Parietal lobe (tissue), 2 donors: ENCODE data around the gene ABCA7. TPM values are rescaled to one million over a fixed set of nuclear protein-coding genes. Genes with fewer than 3 reads are reported as not detected.

Experiments
- small RNA-seq: library from RNA; depleted of rRNA; stranded (forward); fragments of <200 nt; gene quantifications from one replicate; pipeline ENCODE3, GENCODE V24; 2014; ENCODE audit warnings: low replicate concordance
- total RNA-seq: library from RNA; depleted of rRNA; stranded (reverse); fragments of >200 nt; gene quantifications from one replicate; pipeline ENCODE4 v1.2.3, GENCODE V29; 2014

Gene ABCA7, protein sequence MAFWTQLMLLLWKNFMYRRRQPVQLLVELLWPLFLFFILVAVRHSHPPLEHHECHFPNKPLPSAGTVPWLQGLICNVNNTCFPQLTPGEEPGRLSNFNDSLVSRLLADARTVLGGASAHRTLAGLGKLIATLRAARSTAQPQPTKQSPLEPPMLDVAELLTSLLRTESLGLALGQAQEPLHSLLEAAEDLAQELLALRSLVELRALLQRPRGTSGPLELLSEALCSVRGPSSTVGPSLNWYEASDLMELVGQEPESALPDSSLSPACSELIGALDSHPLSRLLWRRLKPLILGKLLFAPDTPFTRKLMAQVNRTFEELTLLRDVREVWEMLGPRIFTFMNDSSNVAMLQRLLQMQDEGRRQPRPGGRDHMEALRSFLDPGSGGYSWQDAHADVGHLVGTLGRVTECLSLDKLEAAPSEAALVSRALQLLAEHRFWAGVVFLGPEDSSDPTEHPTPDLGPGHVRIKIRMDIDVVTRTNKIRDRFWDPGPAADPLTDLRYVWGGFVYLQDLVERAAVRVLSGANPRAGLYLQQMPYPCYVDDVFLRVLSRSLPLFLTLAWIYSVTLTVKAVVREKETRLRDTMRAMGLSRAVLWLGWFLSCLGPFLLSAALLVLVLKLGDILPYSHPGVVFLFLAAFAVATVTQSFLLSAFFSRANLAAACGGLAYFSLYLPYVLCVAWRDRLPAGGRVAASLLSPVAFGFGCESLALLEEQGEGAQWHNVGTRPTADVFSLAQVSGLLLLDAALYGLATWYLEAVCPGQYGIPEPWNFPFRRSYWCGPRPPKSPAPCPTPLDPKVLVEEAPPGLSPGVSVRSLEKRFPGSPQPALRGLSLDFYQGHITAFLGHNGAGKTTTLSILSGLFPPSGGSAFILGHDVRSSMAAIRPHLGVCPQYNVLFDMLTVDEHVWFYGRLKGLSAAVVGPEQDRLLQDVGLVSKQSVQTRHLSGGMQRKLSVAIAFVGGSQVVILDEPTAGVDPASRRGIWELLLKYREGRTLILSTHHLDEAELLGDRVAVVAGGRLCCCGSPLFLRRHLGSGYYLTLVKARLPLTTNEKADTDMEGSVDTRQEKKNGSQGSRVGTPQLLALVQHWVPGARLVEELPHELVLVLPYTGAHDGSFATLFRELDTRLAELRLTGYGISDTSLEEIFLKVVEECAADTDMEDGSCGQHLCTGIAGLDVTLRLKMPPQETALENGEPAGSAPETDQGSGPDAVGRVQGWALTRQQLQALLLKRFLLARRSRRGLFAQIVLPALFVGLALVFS (N-terminal part only)
- 4.4 TPM for total RNA-seq

GRCh38 chr19:1039646-1040475 lies at the start of gene ABCA7:
Gene ABCA7, plus strand, starts transcription at chr19:1040107. Its CDS starts 1,255 bp downstream, at chr19:1041362.

GRCh38 chr19:1000095-1000494 lies 39.8 kb upstream of the ABCA7 start, which contains the start of gene GRIN3B:
Gene GRIN3B, plus strand, starts transcription at chr19:1000419. Its CDS starts 19 bp downstream, at chr19:1000438.

GRCh38 chr19:1020868-1021425 lies 19.0 kb upstream of the ABCA7 start, which contains the start of gene TMEM259:
Gene TMEM259, minus strand, starts transcription at chr19:1021123. Its CDS starts 127 bp downstream, at chr19:1020996.

DNA sequence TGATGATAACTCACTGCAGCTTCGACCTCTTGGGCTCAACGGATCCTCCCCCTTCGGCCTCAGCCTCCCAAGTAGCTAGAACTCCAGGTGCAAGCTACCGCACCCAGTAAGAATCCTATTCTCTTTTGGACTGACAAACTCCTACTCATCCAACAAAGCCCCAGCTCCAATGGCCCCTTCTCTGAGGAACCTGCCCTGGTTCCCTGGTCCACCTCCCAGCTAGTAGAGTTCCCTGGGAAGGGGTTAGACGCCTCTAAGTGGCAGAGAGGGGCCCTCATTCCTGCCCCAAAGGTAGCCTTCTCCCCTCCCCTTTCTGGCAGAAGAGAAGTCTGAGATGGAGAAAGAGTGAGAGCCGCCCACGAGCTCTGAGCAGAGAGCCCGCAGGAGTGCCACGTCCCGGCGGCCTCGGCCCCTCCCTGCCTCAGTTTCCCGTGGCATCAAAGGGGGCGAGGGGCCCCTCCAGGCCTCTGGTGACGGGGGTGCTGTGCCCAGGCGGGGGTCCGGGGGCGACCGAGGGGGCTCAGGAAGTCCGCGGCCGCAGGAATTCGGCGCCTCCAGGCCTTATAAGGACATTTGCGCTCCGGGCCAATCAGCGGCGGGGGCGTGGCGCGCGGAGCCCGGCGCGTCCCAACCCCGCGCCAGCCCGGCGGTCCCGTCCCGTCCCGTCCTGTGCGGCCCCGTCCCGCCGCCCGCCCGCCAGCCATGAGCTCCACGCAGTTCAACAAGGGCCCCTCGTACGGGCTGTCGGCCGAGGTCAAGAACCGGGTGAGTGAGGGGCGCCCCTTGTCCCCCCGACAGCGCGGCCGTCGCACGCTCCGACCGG lies 13.7 kb upstream of the ABCA7 start, which contains the start of gene CNN2:
TSS of gene CNN2 (plus strand) at position 649 of the 823 bp plus-strand sequence. CDS start at position 703, 54 bp downstream.

GRCh38 chr19:1066748-1067340 lies 26.9 kb downstream of the ABCA7 start, which contains the start of gene ARHGAP45:
Gene ARHGAP45, plus strand, starts transcription at chr19:1067167. Its CDS starts 239 bp downstream, at chr19:1067406.

DNA sequence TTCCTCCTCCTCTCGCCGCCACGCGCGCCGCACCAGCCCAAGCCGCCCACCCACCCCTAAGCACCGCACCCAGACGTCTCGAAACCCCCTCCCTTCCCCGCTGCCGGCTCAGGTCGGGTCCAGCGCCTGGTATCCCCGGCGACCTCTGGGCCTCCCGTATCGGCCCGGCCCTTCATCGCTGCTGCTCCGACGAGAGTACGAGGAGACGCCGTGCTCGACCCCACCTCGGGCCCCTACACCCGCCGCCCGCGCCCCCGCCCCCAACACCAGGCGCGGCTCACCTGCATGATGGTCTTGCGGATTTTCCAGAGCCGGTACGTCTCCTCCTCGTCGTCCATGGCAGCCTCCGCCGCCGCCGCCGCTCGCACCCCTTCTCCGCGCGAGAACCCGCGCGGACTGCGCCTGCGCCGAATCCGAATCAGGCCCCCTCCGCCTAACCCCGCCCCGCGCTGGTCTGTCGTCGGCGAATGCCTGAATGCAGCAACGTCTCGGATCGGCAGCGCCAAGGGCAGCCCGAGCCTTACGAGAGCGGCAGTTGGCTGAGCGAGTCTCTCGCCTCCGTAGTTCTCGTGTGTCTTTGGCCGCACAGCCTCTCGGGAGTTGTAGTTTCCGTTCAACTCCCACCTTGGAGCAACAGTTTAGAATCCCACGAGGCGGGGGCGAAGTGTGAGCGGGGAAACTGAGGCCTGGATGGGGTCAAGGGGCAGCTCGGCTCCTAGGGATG lies 55.2 kb downstream of the ABCA7 start, which contains the start of gene POLR2E:
TSS of gene POLR2E (minus strand) at position 398 of the 724 bp plus-strand sequence. CDS start at position 338, 60 bp downstream.

DNA sequence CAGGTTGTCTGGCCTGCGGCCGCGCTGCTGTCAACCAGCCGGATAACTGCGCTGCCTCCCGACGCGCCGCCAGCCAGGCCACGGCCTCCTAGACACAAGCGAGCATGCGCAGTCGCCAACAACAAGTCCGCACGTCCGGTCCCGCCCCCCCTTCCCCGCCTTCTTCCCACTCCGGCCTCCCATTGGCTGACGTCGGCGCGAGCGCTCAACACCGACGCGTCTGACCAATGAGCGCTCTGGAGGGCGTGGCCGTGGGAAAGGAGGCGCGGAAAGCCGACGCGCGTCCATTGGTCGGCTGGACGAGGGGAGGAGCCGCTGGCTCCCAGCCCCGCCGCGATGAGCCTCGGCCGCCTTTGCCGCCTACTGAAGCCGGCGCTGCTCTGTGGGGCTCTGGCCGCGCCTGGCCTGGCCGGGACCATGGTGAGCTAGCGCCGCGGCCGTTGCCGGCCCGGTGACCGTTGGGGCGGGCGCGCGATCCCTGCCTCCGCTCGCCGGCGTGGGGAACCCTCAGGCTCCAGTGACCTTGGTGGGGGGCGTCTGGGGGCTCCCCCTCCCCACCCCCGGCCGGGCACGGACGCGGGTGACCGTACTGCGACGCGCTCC lies 63.9 kb downstream of the ABCA7 start, which contains the start of gene GPX4:
TSS of gene GPX4 (plus strand) at position 287 of the 603 bp plus-strand sequence. CDS start at position 337, 50 bp downstream.

Small RNAs within 50 kb of the gene (small RNA-seq; reads per million reads assigned to genes)
- gene RNU6-2, result not detected

Other genes with a start within 250 kb of the ABCA7 start
- gene PTBP1, start 242.7 kb upstream of the ABCA7 start, total RNA-seq, result 60.7 TPM
- 98.3 TPM for gene PLPPR3, start 218.2 kb upstream of the ABCA7 start, total RNA-seq
- gene AZU1, start 212.3 kb upstream of the ABCA7 start, total RNA-seq, result 0.94 TPM
- 0.94 TPM for gene PRTN3, start 199.1 kb upstream of the ABCA7 start, total RNA-seq
- gene ELANE, start 187.8 kb upstream of the ABCA7 start, total RNA-seq, result not detected
- gene CFD, start 180.4 kb upstream of the ABCA7 start, total RNA-seq, result 0.31 TPM
- gene MED16, start 146.9 kb upstream of the ABCA7 start, total RNA-seq, result 35.4 TPM
- not detected for gene RNU6-9, start 146.6 kb upstream of the ABCA7 start, total RNA-seq
- gene R3HDM4, start 126.9 kb upstream of the ABCA7 start, total RNA-seq, result 29.1 TPM
- gene KISS1R, start 122.8 kb upstream of the ABCA7 start, total RNA-seq, result not detected
- gene ARID3A, start 114.1 kb upstream of the ABCA7 start, total RNA-seq, result 11.3 TPM
- 36.0 TPM for gene WDR18, start 55.8 kb upstream of the ABCA7 start, total RNA-seq
- gene GRIN3B, start 39.7 kb upstream of the ABCA7 start, total RNA-seq, result not detected
- gene TMEM259, start 19.0 kb upstream of the ABCA7 start, total RNA-seq, result 59.8 TPM
- gene RNU6-2, start 18.6 kb upstream of the ABCA7 start, total RNA-seq, result not detected
- gene CNN2, start 13.5 kb upstream of the ABCA7 start, total RNA-seq, result 6.3 TPM
- 2.8 TPM for gene ARHGAP45, start 27.1 kb downstream of the ABCA7 start, total RNA-seq
- 37.6 TPM for gene POLR2E, start 55.3 kb downstream of the ABCA7 start, total RNA-seq
- 107 TPM for gene GPX4, start 63.9 kb downstream of the ABCA7 start, total RNA-seq
- 8.1 TPM for gene SBNO2, start 134.2 kb downstream of the ABCA7 start, total RNA-seq
- 43.2 TPM for gene STK11, start 165.7 kb downstream of the ABCA7 start, total RNA-seq
- gene CBARP, start 197.9 kb downstream of the ABCA7 start, total RNA-seq, result 15.3 TPM
- gene ATP5F1D, start 201.6 kb downstream of the ABCA7 start, total RNA-seq, result 15.7 TPM
- gene MIDN, start 208.5 kb downstream of the ABCA7 start, total RNA-seq, result 24.4 TPM
- 380 TPM for gene CIRBP, start 229.2 kb downstream of the ABCA7 start, total RNA-seq
- 8.1 TPM for gene FAM174C, start 235.4 kb downstream of the ABCA7 start, total RNA-seq
- gene EFNA2, start 245.8 kb downstream of the ABCA7 start, total RNA-seq, result 7.5 TPM